GM12878 (cell line): ENCODE measurements around the gene LHFPL2. TPM values are rescaled to one million over a fixed set of nuclear protein-coding genes. Genes with fewer than 3 reads are reported as not detected.

Source experiments
- ATAC-seq: fragments of 200-7000 bp; cut with Tn5 transposase; 3 replicates; pipeline ENCODE4 v1.9.1; 2020; ENCODE audit warnings: mild to moderate bottlenecking, moderate library complexity
- BruUV-seq: library from RNA; stranded (reverse); fragments of 400-500 nt; replicated peaks from 2 replicates; lab custom pipeline; 2021; lab: Mats Ljungman, UMichigan
- CTCF ChIA-PET: fragments of 300-600 bp; sonication (Branson Sonifier 250); formaldehyde crosslinking; extraction: SDS; loops from one replicate; lab custom pipeline; 2021; ENCODE audit warnings: inconsistent platforms; lab: Yijun Ruan, JAX
- POLR2A ChIA-PET: fragments of 350-600 bp; formaldehyde crosslinking; extraction: SDS; loops from one replicate; lab custom pipeline; 2021; ENCODE audit warnings: inconsistent platforms; lab: Charles Lee
- RAD21 ChIA-PET: fragments of 300-600 bp; sonication (Branson Sonifier 250); formaldehyde crosslinking; loops from one replicate; lab custom pipeline; 2023; ENCODE audit warnings: antibody characterized with exemption; ENCODE audit not compliant: unreplicated experiment; lab: Charles Lee
- SMC1A ChIA-PET: fragments of 300-600 bp; sonication (Branson Sonifier 250); formaldehyde crosslinking; loops from one replicate; lab custom pipeline; 2023; ENCODE audit not compliant: unreplicated experiment, uncharacterized antibody; lab: Charles Lee
- DNase-seq: peaks from one replicate; pipeline ENCODE4 v3.0.0-alpha.2; 2011; ENCODE audit warnings: low read depth, low spot score
- FAIRE-seq: peaks from 3 replicates; lab custom pipeline; 2011; peaks lifted over from hg19 to GRCh38; lab: Jason Lieb, UNC
- H2AFZ ChIP-seq: 2 replicates; pipeline ENCODE4 v1.6.0; 2011; ENCODE audit warnings: low read depth, low read length, control low read depth; ENCODE audit not compliant: control insufficient read depth
- H3K27ac ChIP-seq: 2 replicates; pipeline ENCODE4 v1.5.1; 2011; ENCODE audit warnings: control low read depth; ENCODE audit not compliant: control insufficient read depth, insufficient read depth
- H3K27me3 ChIP-seq, 2 experiments: replicated peaks in 1 of 2; 2 replicates each; pipeline versions ENCODE4 v1.6.0 to v1.6.1; 2011; ENCODE audit warnings: low read length in 1 of 2; ENCODE audit not compliant: control insufficient read depth in 2 of 2, insufficient read depth in 2 of 2
- H3K36me3 ChIP-seq, 2 experiments: 2 replicates each; pipeline ENCODE4 v1.5.1; 2011; ENCODE audit warnings: low read length in 1 of 2; ENCODE audit not compliant: control insufficient read depth in 2 of 2, insufficient read depth in 2 of 2
- H3K4me1 ChIP-seq: 2 replicates; pipeline ENCODE4 v1.6.1; 2011; ENCODE audit warnings: mild to moderate bottlenecking, low read length, moderate library complexity, mixed read lengths; ENCODE audit not compliant: control insufficient read depth, insufficient read depth
- H3K4me2 ChIP-seq: 2 replicates; pipeline ENCODE4 v1.6.0; 2011; ENCODE audit warnings: control low read depth; ENCODE audit not compliant: control insufficient read depth, insufficient read depth
- H3K4me3 ChIP-seq: fragments of 200-600 bp; sonication (generic); 2 replicates; pipeline ENCODE4 v1.5.1; 2016
- H3K79me2 ChIP-seq: 2 replicates; pipeline ENCODE4 v1.6.0; 2011; ENCODE audit warnings: low read length; ENCODE audit not compliant: control insufficient read depth, insufficient read depth
- H3K9ac ChIP-seq: 2 replicates; pipeline ENCODE4 v1.8.0; 2011; ENCODE audit warnings: low read length, control low read depth, mixed read lengths; ENCODE audit not compliant: control insufficient read depth, insufficient read depth
- H3K9me3 ChIP-seq: replicated peaks from 3 replicates; pipeline ENCODE4 v1.5.1; 2011; ENCODE audit warnings: mild to moderate bottlenecking, low read length; ENCODE audit not compliant: control insufficient read depth, insufficient read depth
- H4K20me1 ChIP-seq: 2 replicates; pipeline ENCODE4 v1.6.0; 2011; ENCODE audit not compliant: control insufficient read depth, insufficient read depth
- BMI1 ChIP-seq: fragments of 450-650 bp; IDR thresholded peaks from 2 replicates; pipeline ENCODE4 v1.6.1; 2016; ENCODE audit warnings: mild to moderate bottlenecking, moderate library complexity, borderline replicate concordance
- CREB1 ChIP-seq: IDR thresholded peaks from 2 replicates; pipeline ENCODE4 v1.6.1; 2012; ENCODE audit warnings: low read depth, mild to moderate bottlenecking, inconsistent platforms
- CREM ChIP-seq: IDR thresholded peaks from 2 replicates; pipeline ENCODE4 v1.6.1; 2014; ENCODE audit warnings: antibody characterized with exemption, low read depth
- GATAD2B ChIP-seq: fragments of 450-650 bp; conservative IDR thresholded peaks from 2 replicates; pipeline ENCODE4 v1.6.1; 2017; ENCODE audit warnings: low read depth, mild to moderate bottlenecking, moderate library complexity
- HCFC1 ChIP-seq: fragments of 150-350 bp; IDR thresholded peaks from 2 replicates; pipeline ENCODE4 v1.6.1; 2014; ENCODE audit warnings: low read length
- IKZF2 ChIP-seq, 2 experiments: fragments of 450-650 bp; IDR thresholded peaks; 2 replicates each; pipeline ENCODE4 v1.6.1; 2017; ENCODE audit warnings: mild to moderate bottlenecking in 2 of 2, moderate library complexity in 2 of 2
- KDM1A ChIP-seq: fragments of 200-600 bp; sonication (generic); IDR thresholded peaks from 2 replicates; pipeline ENCODE4 v1.6.1; 2016; ENCODE audit warnings: borderline replicate concordance
- MEF2A ChIP-seq: IDR thresholded peaks from 2 replicates; pipeline ENCODE4 v1.6.1; 2011; ENCODE audit warnings: low read depth, mild to moderate bottlenecking, low read length, moderate library complexity; ENCODE audit not compliant: insufficient read depth
- MYC ChIP-seq: IDR thresholded peaks from 2 replicates; pipeline ENCODE4 v1.6.1; 2011; ENCODE audit warnings: mild to moderate bottlenecking, low read length, moderate library complexity, inconsistent platforms; ENCODE audit not compliant: insufficient read depth, insufficient replicate concordance, insufficient read length, severe bottlenecking
- NFYB ChIP-seq: IDR thresholded peaks from 2 replicates; pipeline ENCODE4 v1.6.1; 2011; ENCODE audit warnings: low read depth, mild to moderate bottlenecking, low read length, improper control_type of control experiment, moderate library complexity; ENCODE audit not compliant: insufficient read depth
- NR2C1 ChIP-seq: fragments of 450-650 bp; IDR thresholded peaks from 2 replicates; pipeline ENCODE4 v1.6.1; 2017; ENCODE audit warnings: antibody characterized with exemption, mild to moderate bottlenecking, moderate library complexity
- RAD21 ChIP-seq: IDR thresholded peaks from 2 replicates; pipeline ENCODE4 v1.6.1; 2011; ENCODE audit warnings: mild to moderate bottlenecking, low read depth, low read length, moderate library complexity; ENCODE audit not compliant: insufficient read depth
- RUNX3 ChIP-seq: IDR thresholded peaks from 2 replicates; pipeline ENCODE4 v1.6.1; 2012; ENCODE audit warnings: low read length, inconsistent platforms
- SMC3 ChIP-seq: IDR thresholded peaks from 2 replicates; pipeline ENCODE4 v1.6.1; 2011; ENCODE audit warnings: low read length, improper control_type of control experiment, borderline replicate concordance
- SUPT20H ChIP-seq: IDR thresholded peaks from 2 replicates; pipeline ENCODE4 v1.6.1; 2011; ENCODE audit warnings: low read depth, mild to moderate bottlenecking, low read length, moderate library complexity, borderline replicate concordance; ENCODE audit not compliant: control insufficient read depth
- TAF1 ChIP-seq: IDR thresholded peaks from 2 replicates; pipeline ENCODE4 v1.6.1; 2011; ENCODE audit warnings: mild to moderate bottlenecking, low read depth, low read length, borderline replicate concordance
- ZNF217 ChIP-seq: fragments of 450-650 bp; IDR thresholded peaks from 2 replicates; pipeline ENCODE4 v1.6.1; 2017; ENCODE audit warnings: antibody characterized with exemption, mild to moderate bottlenecking
- WGBS: methylation state at CpG from one replicate; pipeline ENCODE4 v1.1.6; 2016; ENCODE audit warnings: low lambda C conversion rate; ENCODE audit not compliant: insufficient replicate concordance, insufficient coverage; ENCODE audit errors: missing lambda C conversion rate; 5-methylcytosine and 5-hydroxymethylcytosine counted together
- in situ Hi-C: fragments of 300-500 bp; cut with MboI; formaldehyde crosslinking; loops from 9 replicates; pipeline ENCODE4 v1.14.3; 2018; ENCODE audit warnings: mixed read lengths
- intact Hi-C: fragments of 100-400 bp; cut with micrococcal nuclease; formaldehyde crosslinking; loops from one replicate; pipeline ENCODE4 v1.14.2; 2022; ENCODE audit not compliant: unreplicated experiment
- polyA plus RNA-seq, 11 experiments: library from polyadenylated mRNA; depleted of rRNA in 4 of 11; unstranded in 6 of 11; stranded (reverse) in 5 of 11; fragments of >200 nt; fragmentation: Nextera tagmentation in 4 of 11; fragmentation: Illumina TruSeq in 1 of 11; extraction: Ambion mirVana in 4 of 11; extraction: Trizol in 1 of 11; gene quantifications; 1 replicate in 1 of 11; 2 replicates in 10 of 11; pipeline versions ENCODE4 v1.2.1 to v1.2.3, GENCODE V29; 2011 to 2016; ENCODE audit warnings: inconsistent platforms in 2 of 11, missing spikeins in 2 of 11, low read depth in 1 of 11
- total RNA-seq, 4 experiments: library from RNA; depleted of rRNA in 3 of 4; stranded (reverse); fragments of >200 nt in 3 of 4; fragmentation: Illumina TruSeq in 1 of 4; extraction: Trizol in 1 of 4; gene quantifications; 2 replicates each; pipeline versions ENCODE4 v1.2.1 to v1.2.3, GENCODE V29; 2013 to 2021
- TF ChIP-seq, protein P1 (sequence below): fragments of 450-650 bp; conservative IDR thresholded peaks from 2 replicates; pipeline ENCODE4 v1.6.1; 2017; ENCODE audit warnings: mild to moderate bottlenecking, moderate library complexity
- TF ChIP-seq, protein P2 (sequence below): fragments of 450-650 bp; IDR thresholded peaks from 2 replicates; pipeline ENCODE4 v1.6.1; 2016; ENCODE audit warnings: mild to moderate bottlenecking
- TF ChIP-seq, protein P3 (sequence below): fragments of 450-650 bp; IDR thresholded peaks from 2 replicates; pipeline ENCODE4 v1.6.1; 2017; ENCODE audit warnings: mild to moderate bottlenecking

LHFPL2 gene
- total and polyA plus RNA-seq, 10 of the 15 experiments (the other 5 are each of a cell fraction or from before 2014, with no cell fraction given) = 4.1 to 21.8 (median 12.5) TPM

DNA sequence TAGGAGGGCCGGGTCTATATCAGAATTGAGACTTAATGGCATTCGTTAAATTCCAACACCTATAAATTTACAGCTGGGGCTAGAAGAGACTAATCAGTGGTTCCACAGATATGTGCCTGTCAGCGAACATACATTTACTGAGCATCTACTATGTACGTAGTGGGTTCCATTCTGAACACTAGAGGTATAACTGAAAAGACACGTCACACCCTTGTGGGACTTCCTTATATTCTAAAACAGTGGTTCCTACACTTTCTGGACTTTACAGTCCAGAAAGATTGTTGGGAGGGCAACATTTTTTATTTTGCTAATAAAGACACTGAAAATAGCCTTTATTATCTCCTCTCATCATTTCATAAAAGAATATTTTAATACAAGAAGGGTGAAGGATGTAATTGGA, 147.7 kb downstream of the LHFPL2 start:
- Histone ChIP-seq H3K27me3 (no peaks in the 10 kb centered on the region), H3K4me3 (no peak overlapping the region), H3K9me3 (no peaks in the 10 kb centered on the region), H3K27ac (no peak overlapping the region), H3K79me2 (0 out of 2 replicates have a peak, but pooled peaks cover 3% of the 10 kb centered on the region), H4K20me1 (no peaks in the 10 kb centered on the region), H3K9ac (no peak overlapping the region), H2AFZ (no peak overlapping the region), H3K4me1 (peaks cover 24% of the 10 kb centered on the region), H3K4me2 (no peak overlapping the region), H3K36me3 (peaks cover 0 to 4% of the 10 kb centered on the region in 2 experiments; a peak in 1 of 4 replicates)
- SMC1A ChIA-PET = interaction anchor here (2.2 kb wide), 1 partner anchor 10 kb away, joined by 6 read pairs; no protein-coding TSS in a partner anchor
- WGBS = 90% methylated on average over 5 of the region's 5 CpGs
- POLR2A ChIA-PET = no interaction called here
- no peak for ATAC-seq
- intact Hi-C loops (no loop called here), in situ Hi-C loops (no loop called here)
- TF ChIP-seq IKZF2 (IDR thresholded peaks at IDR 0.05) (no peak), GATAD2B (no peak), NFYB (no peak), ZNF217 (no peak), SMC3 (no peak), HCFC1 (no peak), SUPT20H (no peak), MYC (no peak), CREB1 (no peak), NR2C1 (no peak), KDM1A (no peak), RUNX3 (no peak), CREM (no peak), RAD21 (no peak), BMI1 (no peak), MEF2A (no peak), TAF1 (no peak)
- TF ChIP-seq, protein P1, sequence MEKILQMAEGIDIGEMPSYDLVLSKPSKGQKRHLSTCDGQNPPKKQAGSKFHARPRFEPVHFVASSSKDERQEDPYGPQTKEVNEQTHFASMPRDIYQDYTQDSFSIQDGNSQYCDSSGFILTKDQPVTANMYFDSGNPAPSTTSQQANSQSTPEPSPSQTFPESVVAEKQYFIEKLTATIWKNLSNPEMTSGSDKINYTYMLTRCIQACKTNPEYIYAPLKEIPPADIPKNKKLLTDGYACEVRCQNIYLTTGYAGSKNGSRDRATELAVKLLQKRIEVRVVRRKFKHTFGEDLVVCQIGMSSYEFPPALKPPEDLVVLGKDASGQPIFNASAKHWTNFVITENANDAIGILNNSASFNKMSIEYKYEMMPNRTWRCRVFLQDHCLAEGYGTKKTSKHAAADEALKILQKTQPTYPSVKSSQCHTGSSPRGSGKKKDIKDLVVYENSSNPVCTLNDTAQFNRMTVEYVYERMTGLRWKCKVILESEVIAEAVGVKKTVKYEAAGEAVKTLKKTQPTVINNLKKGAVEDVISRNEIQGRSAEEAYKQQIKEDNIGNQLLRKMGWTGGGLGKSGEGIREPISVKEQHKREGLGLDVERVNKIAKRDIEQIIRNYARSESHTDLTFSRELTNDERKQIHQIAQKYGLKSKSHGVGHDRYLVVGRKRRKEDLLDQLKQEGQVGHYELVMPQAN = no peak
- TF ChIP-seq, protein P2, sequence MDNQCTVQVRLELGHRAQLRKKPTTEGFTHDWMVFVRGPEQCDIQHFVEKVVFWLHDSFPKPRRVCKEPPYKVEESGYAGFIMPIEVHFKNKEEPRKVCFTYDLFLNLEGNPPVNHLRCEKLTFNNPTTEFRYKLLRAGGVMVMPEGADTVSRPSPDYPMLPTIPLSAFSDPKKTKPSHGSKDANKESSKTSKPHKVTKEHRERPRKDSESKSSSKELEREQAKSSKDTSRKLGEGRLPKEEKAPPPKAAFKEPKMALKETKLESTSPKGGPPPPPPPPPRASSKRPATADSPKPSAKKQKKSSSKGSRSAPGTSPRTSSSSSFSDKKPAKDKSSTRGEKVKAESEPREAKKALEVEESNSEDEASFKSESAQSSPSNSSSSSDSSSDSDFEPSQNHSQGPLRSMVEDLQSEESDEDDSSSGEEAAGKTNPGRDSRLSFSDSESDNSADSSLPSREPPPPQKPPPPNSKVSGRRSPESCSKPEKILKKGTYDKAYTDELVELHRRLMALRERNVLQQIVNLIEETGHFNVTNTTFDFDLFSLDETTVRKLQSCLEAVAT = no peak
- TF ChIP-seq, protein P3, sequence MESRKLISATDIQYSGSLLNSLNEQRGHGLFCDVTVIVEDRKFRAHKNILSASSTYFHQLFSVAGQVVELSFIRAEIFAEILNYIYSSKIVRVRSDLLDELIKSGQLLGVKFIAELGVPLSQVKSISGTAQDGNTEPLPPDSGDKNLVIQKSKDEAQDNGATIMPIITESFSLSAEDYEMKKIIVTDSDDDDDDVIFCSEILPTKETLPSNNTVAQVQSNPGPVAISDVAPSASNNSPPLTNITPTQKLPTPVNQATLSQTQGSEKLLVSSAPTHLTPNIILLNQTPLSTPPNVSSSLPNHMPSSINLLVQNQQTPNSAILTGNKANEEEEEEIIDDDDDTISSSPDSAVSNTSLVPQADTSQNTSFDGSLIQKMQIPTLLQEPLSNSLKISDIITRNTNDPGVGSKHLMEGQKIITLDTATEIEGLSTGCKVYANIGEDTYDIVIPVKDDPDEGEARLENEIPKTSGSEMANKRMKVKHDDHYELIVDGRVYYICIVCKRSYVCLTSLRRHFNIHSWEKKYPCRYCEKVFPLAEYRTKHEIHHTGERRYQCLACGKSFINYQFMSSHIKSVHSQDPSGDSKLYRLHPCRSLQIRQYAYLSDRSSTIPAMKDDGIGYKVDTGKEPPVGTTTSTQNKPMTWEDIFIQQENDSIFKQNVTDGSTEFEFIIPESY = no peak
- CTCF ChIA-PET = no interaction called here
- FAIRE-seq = no peak
- no TSS peak for BruUV-seq
- DNase-seq = no peak
- RAD21 ChIA-PET = no interaction called here
